ENCODE results near the gene TRMT10B.
"Not testable (repeated sequence)": the region's sequence is repeated elsewhere in the genome, so short reads cannot be mapped to it uniquely, and the experiment has no call there.

TRMT10B gene

GRCh38 chr9:37752112-37752511 is 1.5 kb upstream of the TRMT10B start:
- DNase-seq = not testable (repeated sequence)

GRCh38 chr9:37752642-37753488 is 740 bp upstream of the TRMT10B start:
- no peak for DNase-seq

- no peak for DNase-seq
These were observed 5.1 kb downstream of the TRMT10B start for GRCh38 chr9:37758747-37759146.

- DNase-seq = no peak
These were observed 7.0 kb downstream of the TRMT10B start for GRCh38 chr9:37760416-37761161.

GRCh38 chr9:37761511-37761910 is 7.9 kb downstream of the TRMT10B start:
- DNase-seq = no peak

GRCh38 chr9:37765263-37765662 is 11.7 kb downstream of the TRMT10B start:
- DNase-seq = not testable (repeated sequence)

- no peak for DNase-seq
These were observed 15.7 kb downstream of the TRMT10B start for GRCh38 chr9:37769306-37769705.

GRCh38 chr9:37769995-37770394 is 16.4 kb downstream of the TRMT10B start:
- no peak for DNase-seq

- no peak for DNase-seq
These were observed 21.8 kb downstream of the TRMT10B start for GRCh38 chr9:37775216-37775919.

- DNase-seq = no peak
These were observed 22.7 kb downstream of the TRMT10B start for GRCh38 chr9:37776328-37776727.

- no peak for DNase-seq
These were observed 24.9 kb downstream of the TRMT10B start for GRCh38 chr9:37778534-37778933.

- no peak for DNase-seq
These were observed 30.6 kb downstream of the TRMT10B start for GRCh38 chr9:37784291-37784615.

- DNase-seq = peak; percentile 94
These were observed 31.2 kb downstream of the TRMT10B start, which contains the start of gene EXOSC3 for GRCh38 chr9:37784616-37785483. TSS of gene EXOSC3 (minus strand) at chr9:37785064. CDS start at chr9:37785044, 20 bp downstream.

- DNase-seq = no peak
These were observed 33.5 kb downstream of the TRMT10B start for GRCh38 chr9:37787059-37787458.

GRCh38 chr9:37788332-37788731 is 34.7 kb downstream of the TRMT10B start:
- DNase-seq = no peak

GRCh38 chr9:37790096-37790495 is 36.5 kb downstream of the TRMT10B start:
- no peak for DNase-seq

GRCh38 chr9:37792122-37792521 is 38.5 kb downstream of the TRMT10B start:
- no peak for DNase-seq

- no peak for DNase-seq
These were observed 42.6 kb downstream of the TRMT10B start for GRCh38 chr9:37796232-37796631.

GRCh38 chr9:37798677-37799076 is 45.1 kb downstream of the TRMT10B start:
- DNase-seq = no peak

GRCh38 chr9:37800631-37801286 is 47.2 kb downstream of the TRMT10B start, which contains the start of gene DCAF10:
TSS of gene DCAF10 (plus strand) at chr9:37800797. CDS start at chr9:37800867, 70 bp downstream.
- DNase-seq = peak; percentile 92

GRCh38 chr9:37801287-37801850 is 47.8 kb downstream of the TRMT10B start:
- no peak for DNase-seq

Measured in right hindlimb (tissue), 1 donor.